Eye (tissue), 1 donor: ENCODE data around the gene SLC25A29.
"Not testable (repeated sequence)": the region's sequence is repeated elsewhere in the genome, so short reads cannot be mapped to it uniquely, and the experiment has no call there.

Experiments used
- DNase-seq: peaks from one replicate; pipeline ENCODE4 v3.0.0-alpha.2; 2015

SLC25A29 gene

GRCh38 chr14:100306101-100306997 lies at the start of gene SLC25A29:
Gene SLC25A29, minus strand, starts transcription at chr14:100306444. Its CDS starts 212 bp downstream, at chr14:100306232.
- peak; percentile 96 for DNase-seq

- DNase-seq = no peak
These were observed 44.7 kb upstream of the SLC25A29 start for GRCh38 chr14:100350986-100351385.

- no peak for DNase-seq
These were observed 44.2 kb upstream of the SLC25A29 start for GRCh38 chr14:100350276-100350926.

- peak; percentile 12 for DNase-seq
These were observed 42.8 kb upstream of the SLC25A29 start for GRCh38 chr14:100348784-100349685.

- DNase-seq = no peak
These were observed 42.0 kb upstream of the SLC25A29 start for GRCh38 chr14:100348253-100348729.

GRCh38 chr14:100346306-100347091 lies 40.3 kb upstream of the SLC25A29 start:
- no peak for DNase-seq

GRCh38 chr14:100345711-100346110 lies 39.5 kb upstream of the SLC25A29 start:
- DNase-seq = no peak

- DNase-seq = not testable (repeated sequence)
These were observed 38.4 kb upstream of the SLC25A29 start for GRCh38 chr14:100344657-100345056.

GRCh38 chr14:100342826-100343225 lies 36.6 kb upstream of the SLC25A29 start:
- DNase-seq = not testable (repeated sequence)

GRCh38 chr14:100342195-100342594 lies 36.0 kb upstream of the SLC25A29 start:
- no peak for DNase-seq

- no peak for DNase-seq
These were observed 35.2 kb upstream of the SLC25A29 start for GRCh38 chr14:100341301-100342031.

GRCh38 chr14:100340423-100340813 lies 34.2 kb upstream of the SLC25A29 start:
- DNase-seq = no peak

GRCh38 chr14:100339766-100340422 lies 33.6 kb upstream of the SLC25A29 start:
- no peak for DNase-seq

GRCh38 chr14:100336618-100337530 lies 30.6 kb upstream of the SLC25A29 start:
- no peak for DNase-seq

GRCh38 chr14:100334904-100335303 lies 28.7 kb upstream of the SLC25A29 start:
- DNase-seq = no peak

- DNase-seq = no peak
These were observed 27.6 kb upstream of the SLC25A29 start for GRCh38 chr14:100333827-100334226.

- no peak for DNase-seq
These were observed 27.1 kb upstream of the SLC25A29 start for GRCh38 chr14:100333311-100333710.

- peak; percentile 69 for DNase-seq
These were observed 26.6 kb upstream of the SLC25A29 start for GRCh38 chr14:100332797-100333196.

- no peak for DNase-seq
These were observed 25.9 kb upstream of the SLC25A29 start for GRCh38 chr14:100332071-100332639.
